ENCODE data around the gene LIPK. TPM values are rescaled to one million over a fixed set of nuclear protein-coding genes. Genes with fewer than 3 reads are reported as not detected.
"Not testable (repeated sequence)": the region's sequence is repeated elsewhere in the genome, so short reads cannot be mapped to it uniquely, and the experiment has no call there.

LIPK gene
- total RNA-seq, 1 donor from 2014 or later = not detected

- no peaks in the 10 kb centered on the region for H3K36me3 Mint-ChIP-seq (ENCODE audit: low read depth)
- peaks cover 27% of the 10 kb centered on the region for H3K27me3 Mint-ChIP-seq
- no peaks in the 10 kb centered on the region for H3K9me3 Mint-ChIP-seq
- no peak overlapping the region for H3K4me3 Mint-ChIP-seq
- DNase-seq = no peak
- H3K4me1 Mint-ChIP-seq = no peaks in the 10 kb centered on the region
- intact Hi-C loops (cut with micrococcal nuclease) = loop anchor here (1.0 to 5.0 kb wide), 2 partner anchors 122 to 244 kb away; no protein-coding TSS in a partner anchor
- H3K27ac Mint-ChIP-seq = no peak overlapping the region
These were observed 18.1 kb upstream of the LIPK start for GRCh38 chr10:88687853-88688467.

DNA sequence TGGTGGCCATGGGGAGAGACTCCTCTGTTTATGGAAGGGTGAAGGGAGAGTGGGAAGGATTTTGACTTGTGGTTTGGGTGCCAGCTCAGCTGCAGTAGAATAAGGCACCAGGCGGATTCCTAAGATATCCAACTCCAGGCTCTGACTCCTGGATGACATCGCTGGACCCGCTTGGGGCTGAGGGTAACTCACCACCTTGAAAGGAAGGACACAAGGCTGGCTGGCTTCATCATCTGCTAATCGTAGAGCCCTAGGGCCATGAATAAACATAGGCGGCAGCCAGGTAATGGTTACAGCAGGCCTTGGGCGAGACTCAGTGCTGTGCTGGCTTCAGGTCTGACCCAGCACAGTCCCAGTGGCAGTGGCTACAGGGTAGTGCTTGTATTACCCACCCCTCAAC lies 16.7 kb upstream of the LIPK start:
- H3K27ac Mint-ChIP-seq = no peak overlapping the region
- no peaks in the 10 kb centered on the region for H3K9me3 Mint-ChIP-seq
- no peaks in the 10 kb centered on the region for H3K36me3 Mint-ChIP-seq (ENCODE audit: low read depth)
- no peak for DNase-seq
- no peak overlapping the region for H3K4me3 Mint-ChIP-seq
- intact Hi-C loops (cut with micrococcal nuclease) = loop anchor here (5.0 kb wide), 1 partner anchor 243 kb away; no protein-coding TSS in a partner anchor
- H3K27me3 Mint-ChIP-seq = peaks cover 35% of the 10 kb centered on the region
- no peaks in the 10 kb centered on the region for H3K4me1 Mint-ChIP-seq

DNA sequence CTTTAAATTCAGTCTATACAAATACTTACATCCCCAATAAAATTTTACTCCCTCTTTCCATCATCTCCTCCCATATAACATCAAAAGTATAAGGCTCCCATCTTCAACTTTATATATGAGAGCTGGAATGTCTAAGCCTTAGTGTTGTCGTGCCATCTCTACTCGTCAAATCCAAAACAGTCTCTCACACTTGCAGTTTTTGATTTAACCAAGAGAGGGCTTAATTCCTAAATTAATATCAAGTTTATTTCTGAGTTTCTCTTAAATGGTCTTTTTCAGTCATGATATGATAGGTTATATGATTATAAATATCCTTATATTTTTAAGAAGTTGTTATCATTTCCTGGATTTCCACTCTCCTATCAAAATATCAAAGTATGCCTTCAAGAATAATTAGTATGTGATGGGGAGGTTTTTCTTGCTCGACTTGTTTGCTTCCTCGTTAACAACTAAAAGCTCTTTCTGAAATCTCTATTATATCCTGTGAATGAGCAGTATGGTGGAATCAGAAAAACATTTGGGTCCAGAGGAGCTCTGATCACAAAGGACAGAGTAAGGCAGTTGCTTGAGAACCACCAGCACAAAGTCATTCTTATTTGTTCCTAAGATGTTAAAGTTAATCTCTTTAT lies 12.5 kb upstream of the LIPK start:
- no peak overlapping the region for H3K27ac Mint-ChIP-seq
- no peak for DNase-seq
- H3K4me1 Mint-ChIP-seq = no peaks in the 10 kb centered on the region
- intact Hi-C loops (cut with micrococcal nuclease) = no loop called here
- peaks cover 44% of the 10 kb centered on the region for H3K27me3 Mint-ChIP-seq
- no peak overlapping the region for H3K4me3 Mint-ChIP-seq
- H3K36me3 Mint-ChIP-seq (ENCODE audit: low read depth) = no peaks in the 10 kb centered on the region
- no peaks in the 10 kb centered on the region for H3K9me3 Mint-ChIP-seq

GRCh38 chr10:88702848-88703597 lies 3.0 kb upstream of the LIPK start:
- Mint-ChIP-seq H3K27ac (no peak overlapping the region), H3K4me3 (no peak overlapping the region), H3K9me3 (no peaks in the 10 kb centered on the region), H3K36me3 (ENCODE audit: low read depth) (no peaks in the 10 kb centered on the region), H3K27me3 (peaks cover 33% of the 10 kb centered on the region), H3K4me1 (peaks cover 15% of the 10 kb centered on the region)
- DNase-seq = no peak
- intact Hi-C loops (cut with micrococcal nuclease) = no loop called here

DNA sequence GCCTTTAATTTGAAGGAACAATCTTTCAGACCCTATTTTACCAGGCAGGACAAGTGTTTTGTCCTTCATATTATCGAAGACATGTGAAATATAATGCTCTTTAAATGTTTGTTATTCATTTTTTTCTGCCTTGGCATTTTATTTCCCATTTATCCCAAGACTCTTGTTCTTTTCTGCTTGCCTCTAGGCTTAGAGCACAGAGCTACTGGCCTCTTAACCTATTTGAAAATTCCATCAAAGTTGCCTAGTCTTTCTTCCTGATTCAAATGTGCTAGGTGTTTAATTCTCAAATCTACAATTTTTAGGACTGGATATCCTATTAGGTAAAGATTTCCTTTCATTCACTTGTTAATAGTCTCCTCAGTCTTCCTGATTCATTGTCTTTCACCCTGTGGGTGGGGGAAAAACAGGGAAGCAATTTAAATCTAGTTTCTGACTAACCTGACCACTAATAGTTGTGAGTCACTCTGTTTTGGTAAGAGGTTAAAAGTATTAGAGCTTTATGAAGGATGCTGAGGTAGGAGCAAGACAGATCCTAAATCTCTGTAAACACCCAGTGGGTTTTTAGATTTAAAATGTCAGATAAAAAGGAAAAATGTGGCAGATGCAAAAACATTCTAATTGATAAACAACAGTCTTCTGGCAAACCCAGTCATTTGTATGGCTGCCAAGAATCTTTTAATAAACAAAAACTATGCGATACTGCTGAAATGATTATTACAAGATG lies 1.5 kb downstream of the LIPK start:
- Mint-ChIP-seq H3K36me3 (ENCODE audit: low read depth) (no peaks in the 10 kb centered on the region), H3K4me3 (no peak overlapping the region), H3K27ac (peak overlapping the region; percentile 1), H3K9me3 (no peaks in the 10 kb centered on the region), H3K4me1 (peaks cover 15% of the 10 kb centered on the region), H3K27me3 (peaks cover 28% of the 10 kb centered on the region)
- intact Hi-C loops (cut with micrococcal nuclease) = loop anchor here (2.0 to 5.0 kb wide), 3 partner anchors 50 to 377 kb away; no protein-coding TSS in a partner anchor
- DNase-seq = no peak

GRCh38 chr10:88709361-88709760 lies 3.3 kb downstream of the LIPK start:
- H3K27me3 Mint-ChIP-seq = peaks cover 28% of the 10 kb centered on the region
- DNase-seq; H3K4me1 Mint-ChIP-seq; H3K27ac Mint-ChIP-seq; H3K4me3 Mint-ChIP-seq; H3K9me3 Mint-ChIP-seq; H3K36me3 Mint-ChIP-seq (ENCODE audit: low read depth): not testable (repeated sequence)
- intact Hi-C loops (cut with micrococcal nuclease) = loop anchor here (5.0 kb wide), 2 partner anchors 48 to 83 kb away; no protein-coding TSS in a partner anchor

DNA sequence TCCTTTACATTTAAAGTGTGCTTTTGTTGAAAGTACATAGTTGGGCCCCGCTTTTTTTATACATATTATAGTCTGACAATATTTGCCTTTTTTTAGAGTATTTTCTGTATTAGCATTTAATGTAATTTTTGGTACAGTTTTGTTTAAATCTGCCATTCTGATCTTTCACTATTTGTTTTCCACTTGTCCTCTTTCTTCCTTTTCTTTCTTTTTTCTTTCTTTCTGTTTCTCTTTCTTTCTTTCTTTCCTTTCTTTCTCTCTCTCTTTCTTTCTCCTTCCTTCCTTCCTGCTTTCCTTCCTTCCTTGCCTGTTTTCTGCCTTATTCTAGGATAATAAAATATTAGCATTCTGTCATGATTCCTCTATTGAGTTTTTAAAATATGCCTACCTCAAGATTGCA lies 9.5 kb downstream of the LIPK start:
- no peak overlapping the region for H3K27ac Mint-ChIP-seq
- intact Hi-C loops (cut with micrococcal nuclease) = no loop called here
- H3K27me3 Mint-ChIP-seq = peaks cover 22% of the 10 kb centered on the region
- no peaks in the 10 kb centered on the region for H3K36me3 Mint-ChIP-seq (ENCODE audit: low read depth)
- no peak for DNase-seq
- H3K4me1 Mint-ChIP-seq = no peaks in the 10 kb centered on the region
- no peaks in the 10 kb centered on the region for H3K9me3 Mint-ChIP-seq
- no peak overlapping the region for H3K4me3 Mint-ChIP-seq

GRCh38 chr10:88721392-88721791 lies 15.3 kb downstream of the LIPK start:
- Mint-ChIP-seq H3K4me1 (peaks cover 5% of the 10 kb centered on the region), H3K4me3 (no peak overlapping the region), H3K36me3 (ENCODE audit: low read depth) (no peaks in the 10 kb centered on the region), H3K27ac (no peak overlapping the region), H3K27me3 (peaks cover 23% of the 10 kb centered on the region), H3K9me3 (no peaks in the 10 kb centered on the region)
- intact Hi-C loops (cut with micrococcal nuclease) = no loop called here
- no peak for DNase-seq

GRCh38 chr10:88725798-88726197 lies 19.7 kb downstream of the LIPK start:
- Mint-ChIP-seq H3K27me3 (peaks cover 17% of the 10 kb centered on the region), H3K36me3 (ENCODE audit: low read depth) (no peaks in the 10 kb centered on the region), H3K4me1 (peaks cover 5% of the 10 kb centered on the region), H3K9me3 (no peaks in the 10 kb centered on the region), H3K27ac (no peak overlapping the region), H3K4me3 (no peak overlapping the region)
- intact Hi-C loops (cut with micrococcal nuclease) = no loop called here
- DNase-seq = no peak

DNA sequence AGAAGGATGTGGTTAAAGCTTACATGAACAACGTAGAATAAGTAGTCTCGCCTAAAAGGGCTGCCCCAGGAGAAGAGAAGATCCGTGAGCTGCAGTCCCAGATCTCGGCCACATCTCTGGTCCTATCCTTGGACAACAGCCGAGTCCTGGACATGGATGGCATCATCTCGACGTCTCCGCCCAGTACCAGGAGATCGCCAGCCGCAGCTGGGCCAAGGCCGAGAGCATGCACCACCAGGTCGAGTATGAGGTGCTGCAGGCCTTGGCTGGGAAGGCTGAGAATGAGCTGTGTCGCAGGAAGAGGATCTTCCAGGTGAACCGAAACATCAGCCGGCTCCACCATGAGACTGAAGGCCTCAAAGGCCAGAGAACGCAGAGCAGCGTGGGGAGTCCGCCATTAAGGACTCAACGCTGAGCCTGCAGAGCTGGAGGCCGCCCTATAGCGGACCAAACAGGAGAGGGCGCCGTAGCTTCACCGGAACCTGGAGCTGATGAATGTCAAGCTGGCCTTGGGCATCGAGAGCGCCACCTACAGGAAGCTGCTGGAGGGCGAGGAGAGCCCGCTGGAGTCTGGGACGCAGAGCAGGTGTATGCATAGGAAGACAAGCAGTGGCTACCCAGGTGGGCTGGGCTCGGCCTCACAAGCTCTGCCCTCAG lies 22.2 kb downstream of the LIPK start:
- Mint-ChIP-seq H3K36me3 (ENCODE audit: low read depth) (no peaks in the 10 kb centered on the region), H3K9me3 (no peaks in the 10 kb centered on the region), H3K4me1 (peaks cover 5% of the 10 kb centered on the region), H3K27ac (no peak overlapping the region), H3K4me3 (no peak overlapping the region), H3K27me3 (peaks cover 12% of the 10 kb centered on the region)
- intact Hi-C loops (cut with micrococcal nuclease) = loop anchor here (2.0 kb wide), 1 partner anchor 205 kb away; no protein-coding TSS in a partner anchor
- DNase-seq = peak; percentile 79

DNA sequence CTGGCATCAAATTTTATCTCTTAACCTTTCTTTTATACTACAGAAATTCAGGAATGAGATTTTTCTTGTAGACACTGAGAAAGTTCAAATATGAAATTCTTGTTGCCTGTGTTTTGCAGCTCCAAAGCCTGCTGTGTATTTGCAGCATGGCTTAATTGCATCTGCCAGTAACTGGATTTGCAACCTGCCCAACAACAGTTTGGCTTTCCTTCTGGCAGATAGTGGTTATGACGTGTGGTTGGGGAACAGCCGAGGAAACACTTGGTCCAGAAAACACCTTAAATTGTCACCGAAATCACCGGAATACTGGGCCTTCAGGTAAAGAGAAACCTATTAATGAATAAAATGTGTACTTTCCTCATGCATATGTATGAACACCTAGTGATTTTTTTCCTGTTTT lies 24.8 kb downstream of the LIPK start:
- Mint-ChIP-seq H3K36me3 (ENCODE audit: low read depth) (no peaks in the 10 kb centered on the region), H3K27ac (no peak overlapping the region), H3K9me3 (no peaks in the 10 kb centered on the region), H3K27me3 (peaks cover 17% of the 10 kb centered on the region), H3K4me3 (no peak overlapping the region), H3K4me1 (peaks cover 3% of the 10 kb centered on the region)
- intact Hi-C loops (cut with micrococcal nuclease) = no loop called here
- no peak for DNase-seq

GRCh38 chr10:88731296-88731695 lies 25.2 kb downstream of the LIPK start:
- H3K9me3 Mint-ChIP-seq = no peaks in the 10 kb centered on the region
- no peaks in the 10 kb centered on the region for H3K36me3 Mint-ChIP-seq (ENCODE audit: low read depth)
- intact Hi-C loops (cut with micrococcal nuclease) = no loop called here
- no peaks in the 10 kb centered on the region for H3K4me1 Mint-ChIP-seq
- DNase-seq = no peak
- H3K4me3 Mint-ChIP-seq = no peak overlapping the region
- peaks cover 19% of the 10 kb centered on the region for H3K27me3 Mint-ChIP-seq
- no peak overlapping the region for H3K27ac Mint-ChIP-seq

GRCh38 chr10:88733215-88733614 lies 27.2 kb downstream of the LIPK start:
- Mint-ChIP-seq H3K4me1 (no peaks in the 10 kb centered on the region), H3K27ac (no peak overlapping the region), H3K9me3 (no peaks in the 10 kb centered on the region), H3K4me3 (no peak overlapping the region), H3K27me3 (peaks cover 26% of the 10 kb centered on the region), H3K36me3 (ENCODE audit: low read depth) (no peaks in the 10 kb centered on the region)
- DNase-seq = no peak
- intact Hi-C loops (cut with micrococcal nuclease) = no loop called here
